PC-9 (cell line): ENCODE results near the gene RAD52. TPM values are rescaled to one million over a fixed set of nuclear protein-coding genes. Genes with fewer than 3 reads are reported as not detected.

ENCODE experiments used
- BruUV-seq: library from RNA; stranded (reverse); fragments of 400-500 nt; replicated peaks from 2 replicates; lab custom pipeline; 2021; lab: Mats Ljungman, UMichigan
- CTCF ChIA-PET: fragments of 300-600 bp; sonication (Branson Sonifier 250); formaldehyde crosslinking; loops from one replicate; lab custom pipeline; 2022; ENCODE audit warnings: antibody characterized with exemption; lab: Charles Lee
- POLR2A ChIA-PET: fragments of 300-600 bp; sonication (Branson Sonifier 250); formaldehyde crosslinking; loops from one replicate; lab custom pipeline; 2022; ENCODE audit warnings: antibody characterized with exemption; ENCODE audit not compliant: unreplicated experiment; lab: Charles Lee
- DNase-seq, 2 experiments: peaks; one replicate each; pipeline versions ENCODE4 v3.0.0 to v3.0.0-alpha.2; 2015 to 2022; ENCODE audit warnings: mixed read lengths in 1 of 2
- H2AFZ ChIP-seq: fragments of 200-600 bp; sonication (generic); 2 replicates; pipeline ENCODE4 v1.8.1; 2017; ENCODE audit warnings: antibody characterized with exemption
- H3F3A ChIP-seq: fragments of 200-600 bp; sonication (generic); 2 replicates; pipeline ENCODE4 v1.8.1; 2017; ENCODE audit warnings: antibody characterized with exemption, mild to moderate bottlenecking, low read depth; ENCODE audit not compliant: insufficient read depth
- H3K27ac ChIP-seq: fragments of 200-600 bp; sonication (generic); 2 replicates; pipeline ENCODE4 v1.6.1; 2016; ENCODE audit warnings: mixed run types
- H3K27me3 ChIP-seq: fragments of 200-600 bp; sonication (generic); 2 replicates; pipeline ENCODE4 v1.6.1; 2016; ENCODE audit warnings: low read depth, mixed run types; ENCODE audit not compliant: insufficient read depth
- H3K36me3 ChIP-seq: fragments of 200-600 bp; sonication (generic); 2 replicates; pipeline ENCODE4 v1.6.1; 2016; ENCODE audit warnings: low read depth, mixed run types
- H3K4me1 ChIP-seq: fragments of 200-600 bp; sonication (generic); replicated peaks from 2 replicates; pipeline ENCODE4 v1.6.1; 2016; ENCODE audit warnings: mixed run types; ENCODE audit not compliant: insufficient read depth
- H3K4me2 ChIP-seq: fragments of 200-600 bp; sonication (generic); 2 replicates; pipeline ENCODE4 v1.6.1; 2017; ENCODE audit warnings: mixed run types
- H3K4me3 ChIP-seq: fragments of 200-600 bp; sonication (generic); 2 replicates; pipeline ENCODE4 v1.6.1; 2016; ENCODE audit warnings: mixed run types
- H3K79me2 ChIP-seq: fragments of 200-600 bp; sonication (generic); 2 replicates; pipeline ENCODE4 v1.6.1; 2017; ENCODE audit warnings: low read depth, mixed run types
- H3K9me2 ChIP-seq: fragments of 200-600 bp; sonication (generic); 2 replicates; pipeline ENCODE4 v1.8.1; 2017; ENCODE audit warnings: mild to moderate bottlenecking; ENCODE audit not compliant: insufficient read depth
- H3K9me3 ChIP-seq: fragments of 200-600 bp; sonication (generic); 2 replicates; pipeline ENCODE4 v1.8.1; 2016; ENCODE audit warnings: low read depth; ENCODE audit not compliant: insufficient read depth
- H4K20me1 ChIP-seq: fragments of 200-600 bp; sonication (generic); 2 replicates; pipeline ENCODE4 v1.8.1; 2017; ENCODE audit not compliant: insufficient read depth
- EZH2 ChIP-seq: fragments of 200-600 bp; sonication (generic); IDR thresholded peaks from 2 replicates; pipeline ENCODE4 v1.8.0; 2017; ENCODE audit warnings: antibody characterized with exemption, low read depth
- intact Hi-C: fragments of 100-400 bp; cut with micrococcal nuclease; formaldehyde crosslinking; loops from one replicate; pipeline ENCODE4 v1.10.0; 2022; ENCODE audit not compliant: unreplicated experiment
- total RNA-seq: library from RNA; stranded (reverse); gene quantifications from 2 replicates; pipeline ENCODE4 v1.2.3, GENCODE V29; 2021
- TF ChIP-seq, protein P1 (sequence below): fragments of 200-600 bp; sonication (generic); conservative IDR thresholded peaks from 2 replicates; pipeline ENCODE4 v1.6.1; 2017; ENCODE audit warnings: mixed run types, antibody characterized with exemption, mild to moderate bottlenecking, moderate library complexity

Gene RAD52
- total RNA-seq, 1 experiment from 2014 or later = 25.0 TPM

DNA sequence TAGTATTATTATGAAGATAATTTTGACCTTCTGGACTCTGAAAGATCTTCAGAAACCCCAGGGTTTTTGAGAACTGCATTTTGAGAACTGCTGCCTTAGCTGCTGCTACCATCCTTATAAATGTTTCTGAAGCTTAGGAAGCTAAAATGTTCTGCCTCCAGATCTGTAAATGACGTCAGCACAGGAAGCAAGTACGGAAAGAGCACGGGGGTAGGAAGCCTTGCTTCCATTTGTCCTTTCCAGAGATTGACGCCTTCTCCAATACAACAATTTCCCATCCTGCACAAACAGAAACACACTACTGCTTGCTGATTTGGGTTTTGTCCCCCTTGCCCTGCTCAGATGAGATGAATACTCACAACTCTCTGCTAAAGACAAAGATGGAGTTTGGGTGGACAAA lies 17.9 kb downstream of the RAD52 start:
- Histone ChIP-seq H3K36me3 (peaks cover 24% of the 10 kb centered on the region), H3K79me2 (no peaks in the 10 kb centered on the region), H3K4me1 (no peaks in the 10 kb centered on the region), H4K20me1 (0 out of 2 replicates have a peak, but pooled peaks cover 7% of the 10 kb centered on the region), H2AFZ (no peak overlapping the region), H3F3A (0 out of 2 replicates have a peak, but pooled peaks cover 8% of the 10 kb centered on the region), H3K4me2 (no peak overlapping the region), H3K4me3 (no peak overlapping the region), H3K9me2 (no peaks in the 10 kb centered on the region), H3K27me3 (no peaks in the 10 kb centered on the region), H3K27ac (no peak overlapping the region), H3K9me3 (no peaks in the 10 kb centered on the region)
- no peak for DNase-seq
- no TSS peak for BruUV-seq
- intact Hi-C loops = no loop called here
- TF ChIP-seq EZH2 = no peak
- TF ChIP-seq, protein P1, sequence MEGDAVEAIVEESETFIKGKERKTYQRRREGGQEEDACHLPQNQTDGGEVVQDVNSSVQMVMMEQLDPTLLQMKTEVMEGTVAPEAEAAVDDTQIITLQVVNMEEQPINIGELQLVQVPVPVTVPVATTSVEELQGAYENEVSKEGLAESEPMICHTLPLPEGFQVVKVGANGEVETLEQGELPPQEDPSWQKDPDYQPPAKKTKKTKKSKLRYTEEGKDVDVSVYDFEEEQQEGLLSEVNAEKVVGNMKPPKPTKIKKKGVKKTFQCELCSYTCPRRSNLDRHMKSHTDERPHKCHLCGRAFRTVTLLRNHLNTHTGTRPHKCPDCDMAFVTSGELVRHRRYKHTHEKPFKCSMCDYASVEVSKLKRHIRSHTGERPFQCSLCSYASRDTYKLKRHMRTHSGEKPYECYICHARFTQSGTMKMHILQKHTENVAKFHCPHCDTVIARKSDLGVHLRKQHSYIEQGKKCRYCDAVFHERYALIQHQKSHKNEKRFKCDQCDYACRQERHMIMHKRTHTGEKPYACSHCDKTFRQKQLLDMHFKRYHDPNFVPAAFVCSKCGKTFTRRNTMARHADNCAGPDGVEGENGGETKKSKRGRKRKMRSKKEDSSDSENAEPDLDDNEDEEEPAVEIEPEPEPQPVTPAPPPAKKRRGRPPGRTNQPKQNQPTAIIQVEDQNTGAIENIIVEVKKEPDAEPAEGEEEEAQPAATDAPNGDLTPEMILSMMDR = no peak
- POLR2A ChIA-PET = no interaction called here
- CTCF ChIA-PET = no interaction called here

DNA sequence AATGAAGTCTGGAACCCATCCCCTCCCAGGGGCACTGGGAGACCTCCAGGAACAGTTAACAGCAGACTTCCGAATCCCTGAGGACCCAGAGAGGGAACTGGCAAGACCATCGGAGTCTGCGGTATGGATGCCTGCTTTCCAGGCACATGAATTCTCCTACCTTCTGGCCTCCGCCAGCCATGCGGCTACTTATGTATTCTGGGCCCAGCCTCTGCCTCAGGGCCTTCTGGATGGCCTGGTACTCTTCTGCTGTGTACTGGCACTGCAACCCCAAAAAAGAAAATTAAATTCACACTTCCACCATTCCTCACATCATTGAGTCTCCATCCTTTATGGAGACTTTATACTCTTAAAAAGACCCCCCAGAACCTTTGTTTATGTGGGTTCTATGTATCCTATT lies 18.4 kb downstream of the RAD52 start:
- Histone ChIP-seq H3K36me3 (peaks cover 26% of the 10 kb centered on the region), H3F3A (0 out of 2 replicates have a peak, but pooled peaks cover 8% of the 10 kb centered on the region), H3K4me2 (no peak overlapping the region), H2AFZ (no peak overlapping the region), H3K9me2 (no peaks in the 10 kb centered on the region), H3K4me3 (no peak overlapping the region), H3K27ac (no peak overlapping the region), H3K9me3 (no peaks in the 10 kb centered on the region), H3K27me3 (no peaks in the 10 kb centered on the region), H3K4me1 (no peaks in the 10 kb centered on the region), H4K20me1 (0 out of 2 replicates have a peak, but pooled peaks cover 7% of the 10 kb centered on the region), H3K79me2 (no peaks in the 10 kb centered on the region)
- intact Hi-C loops = no loop called here
- TF ChIP-seq EZH2 = no peak
- TF ChIP-seq, protein P1 = no peak
- no peak for DNase-seq
- CTCF ChIA-PET = no interaction called here
- no TSS peak for BruUV-seq
- POLR2A ChIA-PET = no interaction called here

DNA sequence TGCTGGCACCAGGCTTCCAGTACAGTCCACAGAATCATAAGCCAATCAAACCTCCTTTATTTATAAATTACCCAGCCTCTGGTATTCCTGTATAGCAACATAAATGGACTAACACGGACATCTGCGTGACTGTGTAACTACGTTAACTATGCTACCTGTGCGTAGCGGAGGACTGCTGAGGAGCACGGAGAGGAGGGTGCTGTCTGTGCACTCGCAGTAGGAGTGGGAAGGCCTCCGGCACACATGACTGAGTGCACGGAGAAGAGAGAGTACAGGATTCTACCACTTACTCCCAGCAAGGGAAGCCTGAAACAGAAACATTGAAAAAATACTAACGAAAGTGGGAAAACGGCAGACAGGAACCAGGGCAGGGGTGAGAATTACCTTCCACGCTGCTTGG lies 22.9 kb downstream of the RAD52 start:
- no peaks in the 10 kb centered on the region for H4K20me1 ChIP-seq
- H3K4me3 ChIP-seq = no peak overlapping the region
- ChIA-PET CTCF (no interaction called here), POLR2A (no interaction called here)
- no peaks in the 10 kb centered on the region for H3K4me1 ChIP-seq
- H3K36me3 ChIP-seq = peaks cover 35% of the 10 kb centered on the region
- TF ChIP-seq, protein P1 = no peak
- no peak for TF ChIP-seq EZH2
- no peak overlapping the region for H2AFZ ChIP-seq
- H3F3A ChIP-seq = 0 out of 2 replicates have a peak, but pooled peaks cover 6% of the 10 kb centered on the region
- H3K9me3 ChIP-seq = no peaks in the 10 kb centered on the region
- H3K27ac ChIP-seq = no peak overlapping the region
- DNase-seq = no peak
- H3K27me3 ChIP-seq = no peaks in the 10 kb centered on the region
- no peaks in the 10 kb centered on the region for H3K79me2 ChIP-seq
- no peaks in the 10 kb centered on the region for H3K9me2 ChIP-seq
- intact Hi-C loops = no loop called here
- H3K4me2 ChIP-seq = no peak overlapping the region
- no TSS peak for BruUV-seq
